ENCODE data around the gene PLEK.
"Not testable (repeated sequence)": the region's sequence is repeated elsewhere in the genome, so short reads cannot be mapped to it uniquely, and the experiment has no call there.

DNA sequence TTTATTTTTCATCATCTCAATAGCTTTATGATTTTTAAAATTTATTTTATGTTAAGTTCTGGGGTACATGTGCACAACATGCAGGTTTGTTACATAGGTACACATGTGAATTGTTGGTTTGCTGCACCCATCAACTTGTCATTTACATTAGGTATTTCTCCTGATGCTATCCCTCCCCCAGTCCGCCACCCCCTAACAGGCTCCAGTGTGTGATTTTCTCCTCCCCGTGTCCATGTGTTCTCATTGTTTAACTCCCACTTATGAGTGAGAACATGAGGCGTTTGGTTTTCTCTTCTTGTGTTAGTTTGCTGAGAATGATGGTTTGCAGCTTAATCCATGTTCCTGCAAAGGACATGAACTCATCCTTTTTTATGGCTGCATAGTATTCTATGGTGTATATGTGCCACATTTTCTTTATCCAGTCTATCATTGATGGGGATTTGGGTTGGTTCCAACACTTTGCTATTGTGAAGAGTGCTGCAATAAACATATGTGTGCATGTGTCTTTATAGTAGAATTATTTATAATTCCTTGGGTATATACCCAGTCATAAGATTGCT lies 32.7 kb downstream of the PLEK start:
- TF ChIP-seq, protein P1, sequence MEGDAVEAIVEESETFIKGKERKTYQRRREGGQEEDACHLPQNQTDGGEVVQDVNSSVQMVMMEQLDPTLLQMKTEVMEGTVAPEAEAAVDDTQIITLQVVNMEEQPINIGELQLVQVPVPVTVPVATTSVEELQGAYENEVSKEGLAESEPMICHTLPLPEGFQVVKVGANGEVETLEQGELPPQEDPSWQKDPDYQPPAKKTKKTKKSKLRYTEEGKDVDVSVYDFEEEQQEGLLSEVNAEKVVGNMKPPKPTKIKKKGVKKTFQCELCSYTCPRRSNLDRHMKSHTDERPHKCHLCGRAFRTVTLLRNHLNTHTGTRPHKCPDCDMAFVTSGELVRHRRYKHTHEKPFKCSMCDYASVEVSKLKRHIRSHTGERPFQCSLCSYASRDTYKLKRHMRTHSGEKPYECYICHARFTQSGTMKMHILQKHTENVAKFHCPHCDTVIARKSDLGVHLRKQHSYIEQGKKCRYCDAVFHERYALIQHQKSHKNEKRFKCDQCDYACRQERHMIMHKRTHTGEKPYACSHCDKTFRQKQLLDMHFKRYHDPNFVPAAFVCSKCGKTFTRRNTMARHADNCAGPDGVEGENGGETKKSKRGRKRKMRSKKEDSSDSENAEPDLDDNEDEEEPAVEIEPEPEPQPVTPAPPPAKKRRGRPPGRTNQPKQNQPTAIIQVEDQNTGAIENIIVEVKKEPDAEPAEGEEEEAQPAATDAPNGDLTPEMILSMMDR (IDR thresholded peaks at IDR 0.05) = not testable (repeated sequence)
- TF ChIP-seq POLR2A, POLR2AphosphoS5, EP300 (IDR thresholded peaks at IDR 0.05): not testable (repeated sequence)
